Hippocampal formation (tissue), 2 donors: Measurements from ENCODE around the gene RNF144A.
"Not testable (repeated sequence)": the region's sequence is repeated elsewhere in the genome, so short reads cannot be mapped to it uniquely, and the experiment has no call there.

Experiments used
- DNase-seq, 2 donors: peaks; one replicate each; lab custom pipeline; 2025; lab: John Stamatoyannopoulos, UW

Gene RNF144A

GRCh38 chr2:6929196-6929819 is 12.1 kb downstream of the RNF144A start:
- DNase-seq: no peak

GRCh38 chr2:6930923-6931647 is 13.9 kb downstream of the RNF144A start:
- no peak for DNase-seq

- no peak for DNase-seq
Observed at GRCh38 chr2:6931753-6932152, 14.5 kb downstream of the RNF144A start.

- DNase-seq: no peak
Observed at GRCh38 chr2:6932206-6932605, 15.0 kb downstream of the RNF144A start.

GRCh38 chr2:6932828-6933227 is 15.6 kb downstream of the RNF144A start:
- peak in 1 of 2 donors; percentile 48 for DNase-seq

GRCh38 chr2:6933911-6934310 is 16.7 kb downstream of the RNF144A start:
- no peak for DNase-seq

- DNase-seq: no peak
Observed at GRCh38 chr2:6934345-6934744, 17.1 kb downstream of the RNF144A start.

GRCh38 chr2:6934758-6935651 is 17.8 kb downstream of the RNF144A start:
- peak; percentile 43 to 59 for DNase-seq

- DNase-seq: not testable (repeated sequence)
Observed at GRCh38 chr2:6935652-6936020, 18.4 kb downstream of the RNF144A start.

- no peak for DNase-seq
Observed at GRCh38 chr2:6937157-6937556, 19.9 kb downstream of the RNF144A start.

GRCh38 chr2:6937582-6937981 is 20.4 kb downstream of the RNF144A start:
- no peak for DNase-seq

GRCh38 chr2:6939071-6939470 is 21.9 kb downstream of the RNF144A start:
- no peak for DNase-seq

GRCh38 chr2:6940820-6941219 is 23.6 kb downstream of the RNF144A start:
- DNase-seq: no peak

GRCh38 chr2:6941299-6942046 is 24.3 kb downstream of the RNF144A start:
- peak in 1 of 2 donors; percentile 43 for DNase-seq

GRCh38 chr2:6942848-6943247 is 25.6 kb downstream of the RNF144A start:
- DNase-seq: no peak

- DNase-seq: no peak
Observed at GRCh38 chr2:6943523-6943922, 26.3 kb downstream of the RNF144A start.

- no peak for DNase-seq
Observed at GRCh38 chr2:6943971-6944370, 26.8 kb downstream of the RNF144A start.

- no peak for DNase-seq
Observed at GRCh38 chr2:6944555-6944954, 27.3 kb downstream of the RNF144A start.

GRCh38 chr2:6945087-6945813 is 28.0 kb downstream of the RNF144A start:
- DNase-seq: no peak

- no peak for DNase-seq
Observed at GRCh38 chr2:6945821-6946220, 28.6 kb downstream of the RNF144A start.

- DNase-seq: no peak
Observed at GRCh38 chr2:6946722-6947121, 29.5 kb downstream of the RNF144A start.
